CD1c-positive myeloid dendritic cell (primary cell): ENCODE measurements around the gene VAV2.

Experiments
- DNase-seq: peaks from one replicate; pipeline ENCODE4 v3.0.0-alpha.2; 2016; ENCODE audit errors: extremely low spot score

The VAV2 gene

DNA sequence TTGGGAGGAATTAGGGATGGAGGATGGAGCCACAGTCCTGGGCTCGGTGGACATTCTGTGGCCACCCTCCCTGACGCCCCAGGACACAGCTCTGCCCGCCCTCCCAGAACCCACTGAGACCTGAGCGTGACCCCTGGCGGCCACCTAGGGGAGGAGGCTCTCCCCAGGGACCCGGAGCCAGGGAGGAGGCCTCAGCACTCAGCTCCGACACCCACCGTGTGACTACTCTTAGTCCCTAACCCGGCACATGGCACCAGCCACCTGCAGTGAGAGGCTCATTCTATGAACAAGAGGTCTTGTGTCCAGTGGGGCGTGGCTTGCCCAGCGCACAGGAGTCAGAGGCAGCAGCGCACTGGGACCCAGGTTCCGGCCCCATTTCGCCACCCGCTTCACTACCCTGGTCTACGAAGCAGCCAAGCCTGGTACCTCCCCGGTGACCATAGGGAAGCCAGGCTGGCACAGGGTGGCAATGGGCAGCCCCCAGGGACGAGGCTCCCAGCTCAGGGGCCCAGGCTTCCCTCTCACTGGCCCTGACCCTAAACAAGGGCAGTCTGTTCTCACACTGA, 264.2 kb downstream of the VAV2 start:
- DNase-seq, result no peak

DNA sequence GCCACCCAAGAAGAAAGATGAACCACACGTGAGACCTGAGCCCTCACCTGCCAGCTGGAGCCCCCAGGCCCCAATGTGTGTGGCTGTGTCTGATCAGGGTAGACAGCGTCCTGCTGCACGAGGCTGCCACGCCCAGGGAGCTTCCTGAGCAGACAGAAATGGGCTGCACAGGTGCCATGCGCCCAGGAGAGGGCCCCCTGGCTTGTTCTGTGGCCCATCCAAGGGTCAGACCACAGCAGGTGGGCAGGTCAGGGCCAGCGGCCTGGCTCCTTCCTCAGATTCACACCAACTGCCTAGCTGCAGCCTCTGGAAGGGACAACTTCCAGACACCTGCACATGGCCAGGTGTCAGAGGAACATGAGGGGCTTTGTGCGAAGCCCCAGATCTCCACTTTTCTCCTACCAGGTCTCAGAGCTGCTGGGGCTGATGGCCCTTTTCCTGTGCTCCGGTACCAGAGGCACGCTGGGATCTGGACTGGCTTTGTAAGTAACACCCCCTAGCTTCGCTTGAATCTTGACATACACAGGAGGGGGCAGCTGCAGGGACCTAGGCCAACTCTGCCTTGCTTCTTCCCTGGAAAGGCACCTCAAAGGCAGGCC, 264.7 kb downstream of the VAV2 start:
- DNase-seq, result no peak

DNA sequence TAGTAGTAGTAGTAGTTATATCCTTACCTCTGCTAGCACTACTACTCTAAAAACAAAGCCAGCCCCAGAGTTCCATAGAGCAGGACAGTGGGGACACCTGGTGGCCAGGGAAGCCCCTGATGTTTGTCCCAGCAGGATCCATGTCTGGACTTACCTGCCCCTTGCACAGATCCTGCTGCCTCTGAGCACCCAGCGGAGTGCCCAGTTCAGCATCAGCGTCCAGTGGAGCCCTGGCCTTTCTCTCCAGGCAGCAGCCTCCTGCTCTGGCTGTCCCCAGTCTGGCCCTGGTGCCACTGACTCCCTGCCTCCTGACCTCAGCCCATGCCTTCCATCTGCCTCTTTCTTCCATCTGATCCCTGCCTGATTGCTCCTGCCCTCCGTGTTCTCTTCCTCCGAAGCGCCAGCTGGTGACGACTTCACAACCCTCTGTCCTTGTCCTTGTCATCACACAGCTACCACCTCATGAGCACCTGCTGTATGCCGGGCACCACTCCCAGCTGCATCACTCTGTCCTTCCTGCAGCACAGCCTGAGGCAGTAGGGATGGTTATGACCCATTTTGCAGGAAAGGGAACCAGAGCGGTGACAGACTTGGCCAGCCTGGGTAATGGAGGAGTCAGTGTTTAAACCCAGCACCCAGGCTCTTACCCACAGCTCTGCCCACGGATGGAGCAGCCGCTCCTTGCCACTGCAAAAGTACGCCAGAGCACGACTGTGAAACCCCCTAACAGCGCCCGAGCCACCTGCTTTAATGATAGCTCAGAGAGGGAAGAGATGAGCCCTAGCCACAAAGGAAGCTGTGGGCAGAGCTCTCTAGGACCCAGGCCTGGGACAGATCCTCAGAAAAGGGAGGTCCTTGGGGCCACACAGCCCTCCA, 265.5 kb downstream of the VAV2 start:
- DNase-seq, result peak; percentile 52

DNA sequence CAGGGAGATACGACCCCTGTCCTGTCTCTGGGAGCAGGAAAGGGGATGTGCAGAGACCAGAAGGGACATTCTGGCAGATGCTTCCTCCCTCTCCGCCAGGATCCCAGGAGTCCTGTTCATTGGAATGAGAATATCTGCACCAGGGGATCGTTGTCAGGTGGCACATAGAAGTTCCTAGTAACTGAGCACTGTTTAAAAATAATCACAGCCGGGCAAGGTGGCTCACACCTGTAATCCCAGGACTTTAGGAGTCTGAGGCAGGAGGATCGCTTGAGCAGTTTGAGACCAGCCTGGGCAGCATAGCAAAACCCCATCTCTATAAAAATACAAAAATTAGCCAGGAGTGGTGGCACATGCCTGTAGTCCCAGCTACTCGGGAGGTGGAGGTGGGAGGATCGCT, 266.2 kb downstream of the VAV2 start:
- no peak for DNase-seq

DNA sequence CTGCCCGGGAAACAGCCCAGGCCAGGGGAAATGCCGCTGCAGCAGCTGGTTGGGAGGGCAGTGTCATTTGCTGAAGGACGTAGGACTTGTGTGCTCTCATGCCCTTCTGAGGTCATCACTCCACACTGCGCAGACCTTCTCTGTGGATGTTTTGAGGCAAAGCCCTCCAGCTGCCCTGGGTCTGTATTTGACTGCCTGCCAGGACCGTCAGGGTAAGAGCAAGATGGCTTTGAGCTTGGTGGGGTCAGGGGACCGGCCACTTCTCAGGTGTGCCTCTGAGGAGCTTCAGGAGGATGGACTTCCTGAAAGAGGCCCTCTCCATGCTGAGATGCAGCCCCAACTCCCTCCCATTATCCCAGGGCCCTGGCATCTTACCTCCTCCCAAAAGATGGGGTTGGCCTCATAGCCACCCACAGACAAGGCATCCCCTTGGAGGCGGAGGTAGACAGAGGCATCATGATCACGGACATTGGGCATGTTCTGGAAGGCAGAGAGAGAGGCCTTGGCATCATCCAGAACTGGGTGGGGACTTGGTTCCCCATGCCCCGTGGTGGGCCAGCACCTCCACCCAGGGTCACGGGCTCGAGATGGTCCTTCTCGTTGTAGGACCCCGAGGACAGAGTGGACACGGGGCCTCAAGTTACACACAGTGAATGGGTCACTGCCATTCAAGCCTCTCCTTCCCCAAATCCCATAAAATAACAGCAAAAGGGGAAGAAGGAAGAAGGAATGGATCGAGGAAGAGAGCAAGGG, 273.4 kb downstream of the VAV2 start:
- DNase-seq, result no peak

- no peak for DNase-seq
These were observed 274.8 kb downstream of the VAV2 start for GRCh38 chr9:133717113-133718031.

GRCh38 chr9:133716564-133717112, 275.5 kb downstream of the VAV2 start:
- DNase-seq, result no peak

- peak; percentile 7 for DNase-seq
These were observed 276.1 kb downstream of the VAV2 start for GRCh38 chr9:133715866-133716563.

GRCh38 chr9:133715295-133715865, 276.7 kb downstream of the VAV2 start:
- DNase-seq, result no peak

DNA sequence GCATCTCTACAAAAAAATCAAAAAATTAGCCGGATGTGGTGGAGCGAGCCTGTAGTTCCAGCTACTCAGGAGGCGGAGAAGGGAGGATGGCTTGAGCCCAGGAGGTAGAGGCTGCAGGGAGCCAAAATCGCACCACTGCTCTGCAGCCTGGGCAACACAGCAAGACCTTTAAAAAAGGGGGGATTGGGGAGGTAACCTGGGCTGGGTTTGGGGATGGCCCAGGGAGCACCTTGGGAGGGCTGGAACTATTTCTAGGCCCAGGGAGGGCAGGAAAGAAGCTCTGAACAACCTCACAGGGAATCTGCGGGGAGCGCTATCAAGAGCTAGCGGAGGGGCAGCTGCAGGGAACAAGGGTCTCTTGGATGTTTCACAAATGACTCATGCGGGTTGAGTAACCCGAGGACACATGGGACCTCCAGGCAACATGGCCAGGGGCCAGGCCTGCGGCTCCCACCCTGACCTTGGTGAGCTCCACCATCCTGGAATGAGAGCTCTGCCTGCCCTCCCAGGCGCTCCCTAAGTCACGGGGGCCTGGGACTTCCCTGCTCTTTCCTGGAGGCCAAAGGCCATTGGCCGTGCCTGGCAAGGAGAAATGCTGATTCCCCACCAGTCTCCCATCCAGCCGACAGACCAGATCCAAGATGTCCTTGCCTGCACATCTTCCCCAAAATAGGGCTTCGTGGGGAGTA, 277.4 kb downstream of the VAV2 start:
- DNase-seq, result no peak

DNA sequence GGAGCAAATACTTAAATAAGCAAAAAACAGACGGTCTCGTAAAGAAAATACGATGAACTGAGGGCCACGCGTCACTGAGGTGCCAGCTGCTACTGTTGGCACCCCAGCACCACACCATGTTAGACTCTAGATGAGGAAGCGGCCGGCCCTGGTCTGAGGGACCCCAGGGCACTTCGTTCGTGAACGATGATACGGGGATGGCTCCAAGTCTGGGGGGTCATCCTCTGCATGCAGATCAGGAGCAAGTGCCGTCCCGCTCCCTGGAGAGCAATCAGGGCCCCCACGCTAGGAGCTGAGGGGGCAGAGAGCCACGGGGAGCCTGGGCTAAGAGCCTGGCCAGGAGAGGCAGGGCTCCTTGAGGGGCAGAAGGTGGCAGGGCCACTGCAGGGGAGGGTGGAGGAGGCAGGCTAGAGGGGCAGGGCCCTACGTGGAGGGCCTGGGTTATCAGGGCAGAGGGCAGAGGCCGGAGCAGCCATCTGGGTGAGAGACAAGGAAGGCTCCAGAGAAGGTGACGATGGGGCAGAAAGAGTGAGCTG, 278.1 kb downstream of the VAV2 start:
- no peak for DNase-seq

- DNase-seq, result no peak
These were observed 278.8 kb downstream of the VAV2 start for GRCh38 chr9:133713150-133713959.

DNA sequence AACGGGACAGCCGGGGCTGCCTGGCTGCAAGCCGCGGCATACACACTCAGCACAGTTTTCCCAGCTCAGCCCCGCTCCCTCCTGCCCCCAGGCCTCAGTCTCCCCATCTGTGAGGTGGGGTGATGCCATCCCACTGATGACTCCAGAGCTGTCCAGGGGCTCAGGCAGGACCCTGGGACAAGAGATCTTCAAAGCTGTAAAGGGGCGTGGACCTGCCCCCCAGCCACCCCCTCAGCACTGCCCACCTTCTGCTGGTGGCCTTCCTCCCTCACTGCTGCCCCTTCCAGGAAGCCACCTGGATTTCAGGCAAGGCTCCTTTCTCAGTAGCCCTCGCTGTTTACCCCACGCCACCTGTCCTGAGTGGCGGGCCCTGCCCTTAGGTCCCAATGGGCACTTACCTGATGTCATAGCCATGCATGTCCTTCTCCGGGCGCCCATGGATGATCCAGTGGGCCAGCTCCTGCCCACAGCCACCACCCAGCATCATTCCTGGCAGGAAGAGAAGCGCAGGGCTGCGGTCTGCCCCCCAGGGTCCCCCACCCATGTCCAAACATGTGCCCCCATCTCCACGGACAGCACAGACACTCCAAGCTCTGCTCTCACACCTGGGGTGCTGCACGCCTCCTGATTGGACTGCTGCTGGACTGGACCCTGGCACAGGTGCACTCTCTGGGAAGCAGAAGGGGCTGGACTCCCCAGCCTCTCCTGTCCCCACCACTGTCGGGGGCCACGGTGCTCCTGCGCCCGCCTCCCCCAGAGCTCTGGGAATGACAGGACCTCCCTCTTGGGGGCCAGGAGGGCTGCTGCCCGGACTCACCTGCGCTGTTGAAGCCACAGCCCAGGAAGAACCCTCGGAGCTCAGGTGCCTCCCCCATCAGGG, 279.7 kb downstream of the VAV2 start:
- DNase-seq, result no peak
